Activated gamma-delta T cell treated with Interleukin-2 at 50 U/mL for 16 hours (primary cell): ENCODE data around the gene HINT3.
"Not testable (repeated sequence)": the region's sequence is repeated elsewhere in the genome, so short reads cannot be mapped to it uniquely, and the experiment has no call there.

Experiments used
- DNase-seq: peaks from one replicate; pipeline ENCODE4 v3.0.0-alpha.2; 2020

The HINT3 gene

DNA sequence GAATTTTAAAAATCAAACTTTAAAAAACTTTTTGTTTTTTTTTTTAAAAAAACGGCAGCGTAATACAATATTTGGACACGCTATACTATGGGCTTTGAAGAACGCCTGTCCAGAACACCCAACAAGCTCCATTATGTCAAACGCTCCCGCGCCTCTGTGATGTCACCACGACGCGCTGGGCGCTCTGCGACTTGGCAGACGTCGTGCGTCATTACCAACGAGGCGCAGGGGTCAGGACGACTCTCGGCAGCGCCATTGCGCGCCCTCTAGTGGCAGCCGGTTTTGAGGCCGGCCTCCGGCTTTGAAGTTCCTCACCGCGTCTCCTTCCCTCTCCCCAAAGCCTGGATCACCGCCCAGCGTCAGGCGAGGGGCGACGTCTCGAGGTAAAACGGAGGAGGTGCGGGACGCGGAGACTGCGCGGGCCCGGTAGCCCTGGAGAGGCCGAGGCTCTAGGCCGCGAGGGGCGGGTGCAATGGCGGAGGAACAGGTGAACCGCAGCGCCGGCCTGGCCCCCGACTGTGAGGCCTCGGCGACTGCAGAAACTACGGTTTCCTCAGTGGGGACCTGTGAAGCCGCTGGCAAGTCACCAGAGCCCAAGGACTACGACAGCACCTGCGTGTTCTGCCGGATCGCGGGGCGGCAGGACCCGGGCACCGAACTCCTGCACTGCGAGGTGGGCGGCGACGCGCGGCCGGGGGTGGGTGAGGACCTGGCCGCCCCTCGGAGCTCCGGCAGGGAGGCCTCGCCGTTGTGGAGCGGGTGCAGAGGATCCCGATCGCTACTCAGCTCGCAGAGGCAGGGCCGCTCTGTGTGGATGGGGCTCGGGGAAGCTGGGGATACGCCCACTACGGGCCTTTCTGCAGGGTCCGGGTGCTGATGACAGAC lies at the start of gene HINT3:
TSS of gene HINT3 (plus strand) at position 265 of the 885 bp plus-strand sequence. CDS start at position 473, 208 bp downstream.
- peak; percentile 97 for DNase-seq

DNA sequence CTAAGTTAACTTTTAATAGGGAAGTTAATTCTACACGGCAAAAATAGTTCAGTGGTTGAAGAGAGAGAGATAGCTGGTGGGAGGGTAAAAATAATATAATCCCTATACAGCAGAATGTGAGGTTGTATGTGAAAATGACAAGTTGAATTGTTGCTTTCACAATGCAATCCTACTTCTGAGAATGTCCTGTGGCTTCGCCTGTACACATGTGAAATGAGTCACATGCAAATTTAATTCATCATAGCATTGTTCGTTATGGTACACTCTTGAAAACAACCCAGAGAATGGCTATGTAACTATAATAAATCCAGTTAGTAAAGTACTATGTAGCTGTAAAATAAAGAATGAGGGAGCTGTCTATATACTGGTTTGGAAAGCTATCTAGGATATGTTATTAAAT lies 46.0 kb upstream of the HINT3 start:
- DNase-seq, result no peak

DNA sequence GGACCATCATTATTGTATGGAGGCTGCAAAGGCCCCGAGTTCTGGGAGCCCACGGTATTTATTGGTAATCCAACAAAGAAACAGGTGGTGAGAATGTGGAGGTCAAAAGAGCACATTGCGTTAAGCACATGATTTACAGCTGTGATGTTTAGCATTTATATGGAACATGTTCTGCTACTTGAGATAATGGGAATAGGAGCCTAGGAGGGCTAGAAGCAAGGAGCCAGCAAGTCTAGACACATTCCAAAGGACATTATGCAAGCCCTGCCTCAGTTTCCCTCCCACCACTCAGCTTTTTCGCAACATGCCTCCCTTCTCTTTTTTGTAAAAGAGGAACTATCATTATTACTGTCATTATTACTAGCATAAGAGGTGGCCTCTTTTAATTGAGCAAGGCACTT lies 45.5 kb upstream of the HINT3 start:
- DNase-seq, result not testable (repeated sequence)

DNA sequence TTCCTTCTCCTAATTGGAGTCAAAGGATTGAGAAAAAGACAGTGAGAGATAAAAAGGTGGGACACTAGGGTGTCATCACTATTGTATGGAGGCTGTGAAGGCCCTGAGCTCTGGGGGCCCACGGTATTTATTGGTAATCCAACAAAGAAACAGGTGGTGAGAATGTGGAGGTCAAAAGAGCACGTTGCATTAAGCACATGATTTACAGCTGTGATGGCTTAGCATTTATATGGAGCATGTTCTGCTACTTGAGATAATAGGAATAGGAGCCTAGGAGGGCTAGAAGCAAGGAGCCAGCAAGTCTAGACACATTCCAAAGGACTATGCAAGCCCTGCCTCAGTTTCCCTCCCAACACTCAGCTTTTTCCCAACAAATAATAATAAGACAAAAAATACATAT lies 44.1 kb upstream of the HINT3 start:
- DNase-seq, result not testable (repeated sequence)

DNA sequence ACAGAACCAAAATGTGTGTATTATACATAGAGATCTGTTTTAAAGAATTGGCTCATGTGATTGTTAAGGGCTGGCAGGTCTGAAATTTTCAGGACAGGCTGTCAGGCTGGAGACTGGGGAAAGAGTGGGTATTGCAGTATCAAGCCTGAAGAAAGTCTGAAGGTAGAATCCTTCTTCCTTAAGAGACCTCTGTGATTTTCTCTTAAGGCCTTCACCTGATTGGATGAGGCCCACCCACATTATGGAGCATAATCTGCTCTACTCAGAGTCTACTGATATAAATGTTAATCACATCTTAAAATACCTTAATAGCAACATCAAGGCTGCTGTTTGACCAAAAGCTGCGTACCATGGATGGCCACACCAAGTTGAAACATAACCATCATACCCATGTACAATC lies 43.4 kb upstream of the HINT3 start:
- no peak for DNase-seq

DNA sequence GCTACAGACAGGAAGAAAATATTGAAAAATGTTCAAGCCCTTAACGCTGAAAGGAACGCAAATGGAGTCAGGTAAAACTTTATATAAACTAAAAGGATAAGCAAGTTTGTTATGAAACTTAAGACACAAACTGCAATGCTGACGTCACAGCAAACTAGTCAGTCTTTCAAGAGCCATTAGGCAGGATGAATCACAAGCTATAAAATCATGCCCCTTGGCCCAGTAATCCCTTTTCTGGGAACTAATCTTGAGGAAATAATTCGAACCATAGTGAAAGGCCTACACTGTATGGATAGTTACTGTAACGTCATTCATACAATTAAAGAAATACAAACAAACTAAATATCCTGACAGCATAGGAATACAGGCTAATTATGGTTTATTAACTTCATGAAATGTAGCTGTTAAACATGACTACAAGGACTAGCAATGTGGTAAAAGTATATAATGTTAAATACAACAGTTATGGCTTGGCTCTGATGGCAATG lies 42.7 kb upstream of the HINT3 start:
- no peak for DNase-seq

DNA sequence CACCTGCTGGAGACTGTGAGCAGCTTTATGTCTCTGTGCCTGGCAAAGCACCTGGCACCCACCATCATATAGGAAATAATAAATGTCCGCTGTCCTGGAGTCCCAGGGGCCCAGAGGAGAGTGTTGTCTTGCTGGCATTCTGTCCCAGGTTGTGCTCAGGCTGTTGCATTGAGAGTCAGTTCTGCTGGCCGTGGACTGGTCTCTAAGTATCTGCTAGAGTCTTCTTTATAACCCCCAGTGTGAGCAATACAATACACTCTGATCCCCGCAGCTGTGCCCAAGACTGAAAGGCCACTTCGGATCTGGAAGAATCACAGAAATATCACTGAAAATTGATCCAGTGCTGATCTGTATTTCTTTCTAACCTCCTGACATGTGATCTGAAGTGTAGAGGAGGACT lies 38.3 kb upstream of the HINT3 start:
- no peak for DNase-seq

DNA sequence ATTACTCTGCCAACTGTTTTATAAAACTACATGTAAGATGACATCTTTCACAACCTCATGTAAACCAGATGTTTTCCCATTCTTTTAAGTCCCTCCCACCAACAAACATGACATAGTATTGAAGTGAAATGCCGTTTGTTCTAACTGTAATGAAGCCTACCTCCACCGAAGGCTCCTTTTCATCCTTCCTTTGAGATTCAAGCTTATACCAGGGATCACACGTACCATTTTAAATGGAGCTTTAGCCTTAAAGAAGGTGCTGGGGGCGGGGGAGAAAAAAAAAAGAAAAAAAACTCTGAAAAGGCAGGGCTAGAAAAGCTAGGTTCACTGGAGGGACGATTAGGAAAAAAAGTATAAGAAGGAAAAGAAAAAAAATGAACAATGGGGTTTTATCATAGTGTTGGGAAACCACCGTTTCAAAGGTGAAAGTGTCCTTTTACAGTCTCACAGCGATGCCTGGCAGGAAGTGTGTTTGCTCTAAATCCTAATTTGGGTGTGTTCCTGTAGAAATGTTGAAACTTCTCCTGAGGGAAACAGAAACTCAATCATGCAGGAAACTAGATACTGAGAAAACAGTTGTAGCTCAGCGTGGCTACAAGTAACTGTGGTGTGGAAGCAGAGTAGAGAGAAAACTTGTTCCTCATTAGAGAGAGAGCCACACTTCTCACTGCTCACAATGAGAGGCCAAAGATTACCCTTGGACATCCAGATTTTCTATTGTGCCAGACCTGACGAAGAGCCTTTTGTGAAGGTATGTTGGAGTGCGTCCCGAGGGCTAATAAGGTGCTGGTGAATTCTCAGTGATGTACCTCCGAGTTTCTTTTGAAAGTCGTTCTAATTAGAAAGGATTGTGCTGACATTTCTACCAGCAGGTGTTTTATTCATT lies 37.6 kb upstream of the HINT3 start:
- no peak for DNase-seq

DNA sequence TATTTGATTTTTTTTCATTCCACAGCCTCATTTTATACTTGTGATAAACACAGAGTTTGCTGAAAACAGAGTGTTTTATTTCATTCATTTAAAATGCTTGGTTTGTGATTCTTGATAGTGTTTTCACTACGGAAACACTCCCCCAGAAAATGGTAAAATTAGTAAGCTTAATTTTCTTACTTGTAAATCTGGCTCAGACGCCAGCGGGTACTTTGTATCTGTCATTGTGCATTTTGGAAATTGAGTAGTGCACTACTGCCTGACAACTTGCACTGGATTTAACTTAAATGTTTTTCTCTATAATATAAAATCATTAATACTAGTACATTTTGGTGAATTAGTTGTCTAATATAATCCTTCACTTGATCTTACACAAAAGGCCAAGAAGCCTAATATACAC lies 37.0 kb upstream of the HINT3 start:
- no peak for DNase-seq

DNA sequence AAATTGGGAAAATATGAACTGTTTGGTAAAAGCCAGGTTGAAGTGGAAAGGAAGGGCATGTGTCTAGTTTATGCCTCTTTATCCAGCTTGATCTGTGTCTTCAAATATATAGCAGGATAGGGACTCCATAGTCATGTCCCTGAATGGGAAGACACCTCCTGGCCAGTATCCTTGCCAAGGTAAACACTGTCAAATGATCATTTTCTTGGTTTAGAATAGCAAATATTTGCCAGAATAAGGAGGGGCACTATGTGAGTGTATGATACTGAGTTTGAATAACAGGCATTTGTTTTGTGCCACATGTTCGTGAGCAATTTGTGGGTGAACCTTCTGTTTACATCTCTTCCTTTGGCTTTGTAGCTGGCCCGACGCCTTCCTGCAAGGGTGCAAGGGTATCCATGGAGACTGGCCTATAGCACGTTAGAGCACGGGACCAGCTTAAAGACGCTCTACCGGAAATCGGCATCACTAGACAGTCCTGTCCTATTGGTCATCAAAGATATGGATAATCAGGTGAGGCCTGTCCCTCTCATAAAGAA lies 34.2 kb upstream of the HINT3 start:
- DNase-seq, result no peak

DNA sequence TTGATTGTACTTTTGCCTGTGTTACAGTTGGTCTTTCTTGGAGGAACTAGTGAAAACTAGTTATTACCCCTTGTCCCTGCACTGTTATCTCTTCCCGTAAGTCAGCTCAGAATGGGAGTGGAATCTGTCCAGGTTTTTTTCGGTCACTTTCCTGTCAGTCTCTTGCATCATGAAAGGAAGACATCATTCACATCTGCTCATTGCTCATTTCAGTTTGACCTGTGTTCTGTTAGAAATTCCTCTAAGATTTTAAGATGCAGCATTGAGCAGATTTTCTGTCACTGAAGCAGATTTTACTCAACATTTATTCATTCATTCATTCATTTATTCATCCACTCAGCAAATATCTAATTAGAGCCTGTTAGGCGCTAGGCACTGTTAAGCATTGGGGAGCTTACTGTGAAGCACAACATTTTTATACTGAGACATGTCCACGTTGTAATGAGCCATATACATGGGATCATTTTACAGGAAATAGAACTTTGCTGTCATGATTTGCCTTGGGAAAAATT lies 33.1 kb upstream of the HINT3 start:
- DNase-seq, result no peak

DNA sequence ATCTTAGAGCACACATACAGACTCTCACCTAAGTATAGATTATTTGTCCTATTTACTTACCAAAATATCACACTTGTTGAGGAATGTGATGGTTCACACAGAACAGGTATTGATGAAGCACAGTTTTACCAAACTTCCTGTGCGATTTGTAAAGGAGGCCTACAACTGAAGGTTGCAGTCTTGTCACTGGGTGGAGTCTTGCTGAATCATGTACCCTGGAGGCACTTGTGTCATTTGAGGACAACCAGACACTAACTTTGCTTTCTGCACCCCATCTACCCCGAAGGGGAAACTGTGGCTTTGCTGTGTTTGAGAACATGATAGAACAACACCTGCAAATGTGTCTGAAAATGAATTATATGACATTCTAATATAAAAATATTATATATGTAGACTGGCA lies 32.4 kb upstream of the HINT3 start:
- DNase-seq, result no peak

DNA sequence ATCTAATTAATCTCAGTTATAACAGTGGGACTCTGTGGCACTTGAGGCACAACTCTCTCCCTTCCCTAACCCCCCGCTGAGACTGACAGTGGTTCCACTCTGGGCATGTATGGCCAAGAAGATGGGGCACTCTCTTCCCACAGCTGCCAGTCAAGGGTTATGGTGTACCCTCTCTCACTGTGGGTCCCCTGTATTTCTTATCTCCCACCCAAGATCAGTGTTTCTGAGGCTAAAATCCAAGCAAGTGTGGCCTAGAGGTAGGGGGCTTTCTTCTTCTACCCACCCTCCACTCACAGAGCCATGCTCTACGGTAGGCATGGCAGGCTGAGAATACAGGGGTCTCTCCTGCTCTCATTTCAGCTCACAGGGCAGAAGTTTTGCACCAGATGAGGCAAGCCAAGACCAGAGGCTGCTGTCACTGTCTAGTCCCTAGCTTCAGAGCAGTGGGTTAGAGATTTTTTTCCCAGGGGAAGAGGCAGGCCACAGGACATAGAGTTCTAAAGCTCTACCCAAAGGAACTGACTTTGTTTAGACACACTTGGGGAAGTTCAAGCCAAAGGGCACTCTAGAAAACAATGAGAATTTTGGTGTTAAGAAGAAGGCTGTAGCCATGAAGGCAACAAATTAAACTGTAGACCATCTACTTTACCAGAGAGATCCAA lies 31.7 kb upstream of the HINT3 start:
- no peak for DNase-seq

DNA sequence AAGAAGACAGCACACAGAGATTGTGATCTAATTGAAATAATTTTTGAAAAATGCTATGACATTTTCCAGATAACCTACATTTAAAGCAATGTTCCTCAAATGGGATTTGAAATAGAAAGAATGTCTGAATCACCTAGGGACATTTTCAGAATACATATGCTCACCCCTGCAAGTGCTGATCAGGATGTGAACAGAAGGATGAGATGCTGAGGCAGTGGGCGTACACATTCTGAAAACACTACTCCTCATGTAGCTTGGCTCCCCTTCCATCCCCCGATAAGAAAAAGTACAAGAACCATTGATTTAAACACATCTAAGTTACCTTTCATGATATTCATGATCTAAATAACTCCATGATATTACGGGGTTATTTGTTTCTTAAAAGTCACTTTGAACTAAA lies 29.9 kb upstream of the HINT3 start:
- no peak for DNase-seq

DNA sequence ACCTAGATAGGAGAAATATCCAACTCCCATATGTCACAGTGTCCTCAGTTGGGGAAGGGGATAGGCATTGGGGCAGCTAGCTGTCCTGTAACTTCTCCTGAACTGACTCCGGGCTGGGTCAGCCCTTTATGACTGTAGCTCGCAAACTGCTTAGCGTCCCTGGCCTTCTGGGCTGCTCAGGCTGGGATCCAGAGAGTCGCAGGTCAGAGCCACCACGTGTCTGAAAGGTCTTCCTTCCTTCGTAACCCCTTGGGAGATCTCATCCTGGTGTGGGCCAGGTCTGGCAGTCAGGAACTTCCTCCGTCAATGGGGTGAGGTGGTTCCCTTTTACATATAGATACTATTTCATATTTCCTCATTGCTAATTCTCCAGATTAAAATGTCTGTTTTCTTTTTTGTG lies 28.8 kb upstream of the HINT3 start:
- no peak for DNase-seq

DNA sequence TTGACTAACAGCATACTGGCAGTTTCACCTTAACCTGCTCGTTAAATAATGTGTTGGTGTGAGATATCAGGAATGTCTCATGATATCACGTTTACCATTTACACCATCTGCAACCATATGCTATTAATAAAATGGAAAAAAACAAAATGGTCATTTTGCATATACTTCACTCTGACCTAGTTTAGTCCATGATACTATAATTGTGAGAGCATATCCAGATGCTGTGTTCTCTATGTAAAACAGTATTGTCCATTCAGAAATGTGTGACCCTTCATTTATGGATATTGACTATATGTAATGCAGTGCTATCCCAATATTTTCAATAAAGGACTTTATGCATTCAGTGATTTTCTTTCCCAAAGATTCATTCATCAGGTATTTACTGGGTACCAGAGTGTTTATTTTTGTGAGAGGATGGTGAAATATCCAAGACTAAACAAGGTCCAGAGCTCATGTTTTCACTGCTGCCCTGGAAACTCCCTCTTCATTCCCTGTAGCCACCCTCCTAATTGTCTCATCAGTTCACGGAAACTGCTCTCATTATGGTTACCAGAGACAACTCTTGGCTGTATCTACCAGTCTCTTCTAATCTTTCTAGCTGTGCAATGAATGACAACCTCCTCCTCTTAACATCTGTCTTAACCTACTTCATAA lies 25.7 kb upstream of the HINT3 start:
- no peak for DNase-seq

DNA sequence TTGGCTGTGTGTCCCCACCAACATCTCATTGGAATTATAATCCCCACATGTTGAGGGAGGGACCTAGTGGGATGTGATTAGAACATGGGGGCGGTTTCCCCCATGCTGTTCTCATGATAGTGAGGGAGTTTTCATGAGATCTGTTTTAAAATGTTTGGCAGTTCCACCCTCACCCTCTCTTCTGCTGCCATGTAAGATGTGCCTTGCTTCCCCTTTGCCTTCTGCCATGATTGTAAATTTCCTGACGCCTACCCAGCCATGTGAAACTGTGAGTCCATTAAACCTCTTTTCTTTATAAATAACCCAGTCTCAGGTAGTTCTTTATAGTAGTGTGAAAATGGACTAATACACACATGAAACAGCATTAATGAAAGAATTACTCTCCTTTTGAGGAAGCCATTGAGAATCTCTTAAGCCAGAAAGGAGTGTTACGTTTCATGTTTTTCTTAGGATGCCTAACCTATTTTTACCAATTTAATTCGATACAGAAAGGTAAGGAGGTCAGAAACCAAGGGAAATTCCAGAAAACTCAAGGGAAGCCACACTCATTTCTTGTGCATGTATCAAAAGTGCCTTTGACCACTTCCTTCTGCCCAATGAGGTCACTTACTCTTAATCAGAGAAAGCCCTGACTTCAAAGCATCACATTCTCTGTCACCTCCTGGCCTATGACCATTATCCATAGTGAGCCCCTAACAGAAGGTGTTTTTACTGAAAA lies 24.7 kb upstream of the HINT3 start:
- no peak for DNase-seq

DNA sequence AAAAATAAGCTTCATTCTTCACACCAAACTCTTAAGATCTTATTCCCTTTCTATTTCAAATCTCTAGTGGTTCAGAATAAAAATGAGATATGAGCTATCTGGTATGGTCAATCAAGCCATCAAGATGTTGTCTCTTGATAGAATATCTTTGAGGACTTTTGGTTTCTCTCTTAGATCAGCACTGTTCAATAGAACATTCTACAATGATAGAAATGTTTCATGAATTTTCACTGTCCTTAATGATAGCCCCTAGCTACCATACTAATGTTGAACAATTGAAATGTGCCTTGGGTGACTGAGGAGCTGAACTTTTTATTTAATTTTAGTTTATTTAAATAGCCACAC lies 24.1 kb upstream of the HINT3 start:
- DNase-seq, result no peak

DNA sequence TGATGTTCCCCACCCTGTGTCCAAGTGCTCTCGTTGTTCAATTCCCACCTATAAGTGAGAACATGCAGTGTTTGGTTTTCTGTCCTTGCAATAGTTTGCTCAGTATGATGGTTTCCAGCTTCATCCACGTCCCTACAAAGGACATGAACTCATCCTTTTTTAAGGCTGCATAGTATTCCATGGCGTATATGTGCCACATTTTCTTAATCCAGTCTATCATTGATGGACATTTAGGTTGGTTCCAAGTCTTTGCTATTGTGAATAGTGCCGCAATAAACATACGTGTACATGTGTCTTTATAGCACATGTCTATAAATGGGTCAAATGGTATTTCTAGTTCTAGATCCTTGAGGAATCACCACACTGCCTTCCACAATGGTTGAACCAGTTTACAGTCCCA lies 21.1 kb upstream of the HINT3 start:
- DNase-seq, result not testable (repeated sequence)

DNA sequence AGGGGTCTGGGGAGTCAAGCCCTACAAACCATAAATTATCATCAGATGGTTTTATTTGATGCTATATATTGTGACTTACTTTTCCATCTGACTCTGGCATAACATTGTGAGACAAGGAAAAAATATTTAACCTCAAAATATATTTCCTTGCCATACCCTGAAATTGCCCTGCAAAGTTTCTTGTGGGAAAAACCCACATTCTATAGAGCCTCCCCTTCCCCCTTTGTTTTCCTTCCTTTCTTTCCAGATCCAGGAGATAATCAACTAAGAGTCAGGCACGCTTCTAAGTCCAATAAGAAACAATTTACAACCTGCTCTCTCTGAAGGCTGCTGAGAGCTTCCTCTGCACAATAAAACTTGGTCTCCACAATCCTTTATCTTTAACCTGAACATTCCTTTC lies 17.5 kb upstream of the HINT3 start:
- DNase-seq, result no peak

DNA sequence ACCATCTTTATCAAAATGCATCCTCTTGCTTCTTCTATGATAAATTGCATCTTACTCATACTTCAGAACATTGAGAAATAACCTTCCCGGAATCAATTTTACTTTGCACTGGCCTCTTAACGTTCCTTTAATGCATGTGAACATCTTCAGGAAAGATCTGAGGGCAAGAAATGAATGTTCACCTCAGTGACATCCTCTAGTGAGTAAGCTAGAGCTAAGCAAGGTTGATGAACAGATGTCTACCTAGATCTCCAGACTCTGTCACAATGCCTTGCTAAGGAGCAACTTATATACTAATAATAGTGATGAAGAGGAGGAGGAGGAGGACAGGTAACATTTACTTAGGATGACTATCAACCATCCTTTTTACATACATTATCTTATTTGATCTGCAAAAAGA lies 16.8 kb upstream of the HINT3 start:
- DNase-seq, result no peak
